B cell (primary cell): ENCODE measurements around the gene HGS. TPM values are rescaled to one million over a fixed set of nuclear protein-coding genes. Genes with fewer than 3 reads are reported as not detected.

Source experiments
- ATAC-seq: fragments of 200-7000 bp; cut with Tn5 transposase; one replicate; pipeline ENCODE4 v1.10.0; 2021; ENCODE audit warnings: low read depth, mild to moderate bottlenecking, moderate number of reproducible peaks, moderate library complexity
- CTCF ChIA-PET: fragments of 350-600 bp; sonication (Branson Sonifier 250); formaldehyde crosslinking; loops from one replicate; lab custom pipeline; 2021; ENCODE audit warnings: antibody characterized with exemption, inconsistent platforms; lab: Charles Lee
- POLR2A ChIA-PET: fragments of 350-600 bp; sonication (Branson Sonifier 250); formaldehyde crosslinking; loops from one replicate; lab custom pipeline; 2021; ENCODE audit warnings: antibody characterized with exemption; lab: Charles Lee
- DNase-seq: peaks from one replicate; pipeline ENCODE4 v3.0.0; 2013
- H2AFZ ChIP-seq: 2 replicates; pipeline ENCODE4 v1.6.1; 2012; ENCODE audit warnings: mild to moderate bottlenecking, low read depth, low read length; ENCODE audit not compliant: insufficient read depth, poor library complexity, severe bottlenecking
- H3K27ac ChIP-seq, 2 donors: 1 replicate in 1 of 2; 2 replicates in 1 of 2; pipeline ENCODE4 v1.5.1; 2012 to 2013; ENCODE audit warnings: low read length in 2 of 2, mild to moderate bottlenecking in 2 of 2, moderate library complexity in 1 of 2
- H3K27me3 ChIP-seq, 4 experiments: fragments of 200-600 bp in 1 of 4; sonication (generic) in 1 of 4; replicated peaks in 1 of 4; 1 replicate in 2 of 4; 2 replicates in 2 of 4; pipeline versions ENCODE4 v1.6.1 to v1.7.0; 2013 to 2016; ENCODE audit warnings: low read length in 3 of 4, mild to moderate bottlenecking in 2 of 4, mixed read lengths in 1 of 4, moderate library complexity in 1 of 4; ENCODE audit not compliant: insufficient read depth in 4 of 4, control insufficient read depth in 3 of 4; ENCODE audit errors: control extremely low read depth in 1 of 4
- H3K36me3 ChIP-seq, 2 experiments: replicated peaks in 1 of 2; 1 replicate in 1 of 2; 2 replicates in 1 of 2; pipeline versions ENCODE4 v1.6.1 to v1.7.1; 2013; ENCODE audit warnings: low read length in 1 of 2; ENCODE audit not compliant: insufficient read depth in 2 of 2, control insufficient read depth in 1 of 2; ENCODE audit errors: control extremely low read depth in 1 of 2, extremely low read depth in 1 of 2
- H3K4me1 ChIP-seq, 2 donors: fragments of 200-600 bp in 1 of 2; sonication (generic) in 1 of 2; 1 replicate in 1 of 2; 2 replicates in 1 of 2; pipeline versions ENCODE4 v1.5.1 to v1.6.1; 2013 to 2017; ENCODE audit warnings: low read length in 2 of 2; ENCODE audit not compliant: control insufficient read depth in 2 of 2, insufficient read depth in 2 of 2
- H3K4me2 ChIP-seq: replicated peaks from 2 replicates; pipeline ENCODE3; 2012; ENCODE audit warnings: mild to moderate bottlenecking, low read depth, low read length; ENCODE audit not compliant: poor library complexity, severe bottlenecking
- H3K4me3 ChIP-seq, 5 experiments: fragments of 200-600 bp in 1 of 5; sonication (generic) in 1 of 5; 1 replicate in 3 of 5; 2 replicates in 2 of 5; pipeline versions ENCODE4 v1.5.1 to v1.7.0; 2011 to 2016; ENCODE audit warnings: low read length in 4 of 5, mild to moderate bottlenecking in 4 of 5, low read depth in 2 of 5, control low read depth in 1 of 5, moderate library complexity in 1 of 5; ENCODE audit not compliant: insufficient read depth in 1 of 5; ENCODE audit errors: control extremely low read depth in 1 of 5, extremely low read depth in 1 of 5
- H3K79me2 ChIP-seq: fragments of 200-600 bp; sonication (generic); one replicate; pipeline ENCODE4 v1.6.0; 2016; ENCODE audit warnings: low read length; ENCODE audit not compliant: control insufficient read depth, insufficient read depth
- H3K9ac ChIP-seq: fragments of 200-600 bp; sonication (generic); 2 replicates; pipeline ENCODE4 v1.6.1; 2017; ENCODE audit warnings: mild to moderate bottlenecking, low read length, moderate library complexity
- H3K9me3 ChIP-seq, 3 donors: one replicate each; pipeline versions ENCODE4 v1.6.1 to v1.7.1; 2013; ENCODE audit warnings: low read length in 2 of 3; ENCODE audit not compliant: control insufficient read depth in 2 of 3, insufficient read depth in 1 of 3; ENCODE audit errors: control extremely low read depth in 1 of 3
- H4K20me1 ChIP-seq: 2 replicates; pipeline ENCODE4 v1.6.0; 2012; ENCODE audit warnings: mild to moderate bottlenecking, low read length; ENCODE audit not compliant: insufficient read depth, control insufficient read depth, poor library complexity, severe bottlenecking
- H3K27ac Mint-ChIP-seq: one replicate; pipeline ENCODE4 v1.8.0; 2021; ENCODE audit warnings: mixed read lengths
- H3K27me3 Mint-ChIP-seq: one replicate; pipeline ENCODE4 v1.8.0; 2021; ENCODE audit warnings: mixed read lengths
- H3K4me1 Mint-ChIP-seq: one replicate; pipeline ENCODE4 v1.8.0; 2021; ENCODE audit warnings: mixed read lengths
- H3K4me3 Mint-ChIP-seq: one replicate; pipeline ENCODE4 v1.8.0; 2021; ENCODE audit warnings: mixed read lengths
- H3K9me3 Mint-ChIP-seq: one replicate; pipeline ENCODE4 v1.8.0; 2022; ENCODE audit warnings: mixed read lengths; ENCODE audit not compliant: insufficient read depth
- CTCF ChIP-seq: fragments of 200-600 bp; IDR thresholded peaks from one replicate; pipeline ENCODE4 v1.8.0; 2022; ENCODE audit warnings: antibody characterized with exemption, mild to moderate bottlenecking
- EZH2 ChIP-seq: IDR thresholded peaks from 2 replicates; pipeline ENCODE4 v1.6.1; 2012; ENCODE audit warnings: borderline replicate concordance, low read depth, mild to moderate bottlenecking, moderate library complexity, low read length; ENCODE audit not compliant: insufficient read depth, poor library complexity, severe bottlenecking
- WGBS: methylation state at CpG from one replicate; pipeline ENCODE4 v1.1.5; 2013; ENCODE audit warnings: missing lambda C conversion rate; ENCODE audit not compliant: insufficient coverage; 5-methylcytosine and 5-hydroxymethylcytosine counted together
- intact Hi-C: fragments of 100-400 bp; cut with micrococcal nuclease; formaldehyde crosslinking; loops from one replicate; pipeline ENCODE4 v1.10.0; 2022
- polyA minus RNA-seq: library from RNA; depleted of rRNA, polyadenylated mRNA; stranded (reverse); fragments of >200 nt; gene quantifications from 2 replicates; pipeline ENCODE4 v1.2.3, GENCODE V29; 2012
- polyA plus RNA-seq: library from polyadenylated mRNA; depleted of rRNA; stranded (reverse); fragments of >200 nt; gene quantifications from 2 replicates; pipeline ENCODE4 v1.2.3, GENCODE V29; 2012
- total RNA-seq, 2 donors: library from RNA; stranded (reverse); fragments of 120-200 nt in 1 of 2; gene quantifications; 1 replicate in 1 of 2; 2 replicates in 1 of 2; pipeline versions ENCODE4 v1.2.3 to v1.2.4, GENCODE V29; 2013 to 2022

The HGS gene, protein sequence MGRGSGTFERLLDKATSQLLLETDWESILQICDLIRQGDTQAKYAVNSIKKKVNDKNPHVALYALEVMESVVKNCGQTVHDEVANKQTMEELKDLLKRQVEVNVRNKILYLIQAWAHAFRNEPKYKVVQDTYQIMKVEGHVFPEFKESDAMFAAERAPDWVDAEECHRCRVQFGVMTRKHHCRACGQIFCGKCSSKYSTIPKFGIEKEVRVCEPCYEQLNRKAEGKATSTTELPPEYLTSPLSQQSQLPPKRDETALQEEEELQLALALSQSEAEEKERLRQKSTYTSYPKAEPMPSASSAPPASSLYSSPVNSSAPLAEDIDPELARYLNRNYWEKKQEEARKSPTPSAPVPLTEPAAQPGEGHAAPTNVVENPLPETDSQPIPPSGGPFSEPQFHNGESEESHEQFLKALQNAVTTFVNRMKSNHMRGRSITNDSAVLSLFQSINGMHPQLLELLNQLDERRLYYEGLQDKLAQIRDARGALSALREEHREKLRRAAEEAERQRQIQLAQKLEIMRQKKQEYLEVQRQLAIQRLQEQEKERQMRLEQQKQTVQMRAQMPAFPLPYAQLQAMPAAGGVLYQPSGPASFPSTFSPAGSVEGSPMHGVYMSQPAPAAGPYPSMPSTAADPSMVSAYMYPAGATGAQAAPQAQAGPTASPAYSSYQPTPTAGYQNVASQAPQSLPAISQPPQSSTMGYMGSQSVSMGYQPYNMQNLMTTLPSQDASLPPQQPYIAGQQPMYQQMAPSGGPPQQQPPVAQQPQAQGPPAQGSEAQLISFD
- total RNA-seq = 184 and 190 TPM in 2 replicates
- 65.4 TPM for total RNA-seq (2013)
- polyA plus RNA-seq = 206 and 220 TPM in 2 replicates
- 94.3 and 105 TPM in 2 replicates for polyA minus RNA-seq

DNA sequence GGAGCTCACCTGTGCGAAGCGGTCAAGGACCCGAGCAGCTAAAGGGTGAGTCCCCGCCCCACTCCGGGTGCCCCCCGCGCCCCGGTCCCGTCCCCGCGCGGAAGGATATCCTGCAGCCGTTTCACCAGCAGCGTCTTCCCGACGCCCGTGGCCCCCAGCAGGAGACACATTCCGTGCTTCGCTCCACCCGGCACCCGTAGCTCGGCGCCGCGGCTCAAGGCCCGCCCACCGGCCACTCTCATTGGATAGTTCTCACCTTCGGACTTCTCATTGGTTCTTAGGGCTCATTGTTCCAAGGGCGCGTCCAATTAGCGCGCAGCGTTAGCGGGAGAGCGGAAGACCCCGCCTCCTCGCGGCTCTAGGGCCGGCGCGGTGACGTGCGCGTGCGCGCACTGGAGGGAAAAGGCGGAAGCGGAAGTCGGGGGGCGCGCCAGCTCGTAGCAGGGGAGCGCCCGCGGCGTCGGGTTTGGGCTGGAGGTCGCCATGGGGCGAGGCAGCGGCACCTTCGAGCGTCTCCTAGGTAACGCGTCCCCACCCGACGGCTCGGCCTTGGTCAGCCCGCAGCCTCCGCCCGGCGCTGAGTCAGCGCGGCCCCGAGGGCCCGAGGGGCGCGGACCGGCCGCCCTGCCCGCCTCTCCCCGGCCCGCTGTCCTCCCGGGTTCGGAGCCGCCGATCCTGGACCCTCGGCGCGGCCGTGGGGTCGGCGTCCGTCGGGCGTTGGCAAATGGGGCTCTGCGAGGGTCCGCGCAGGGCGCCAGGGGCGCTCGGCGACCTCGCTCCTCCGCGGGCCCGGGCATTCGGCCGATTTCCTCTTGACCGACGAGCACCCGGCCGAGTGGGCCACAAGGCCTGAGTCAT, at the start of gene HGS, which contains the start of gene ARL16:
TSS of gene HGS (plus strand) at position 428 of the 858 bp plus-strand sequence. CDS start at position 484, 56 bp downstream.
TSS of gene ARL16 (minus strand) at position 214 of the 858 bp plus-strand sequence. CDS start at position 170, 44 bp downstream.
- Histone ChIP-seq H3K4me1 (peaks cover 22 to 25% of the 10 kb centered on the region in 2 donors), H3K79me2 (peaks cover 78% of the 10 kb centered on the region), H3K36me3 (peaks cover 0 to 29% of the 10 kb centered on the region in 2 experiments), H3K4me3 (peak within 1 kb of the TSS; percentile 58 to 94 (median 93)), H3K27ac (peak within 1 kb of the TSS; percentile 53 to 83), H4K20me1 (peaks cover 47% of the 10 kb centered on the region), H3K27me3 (no peaks in the 10 kb centered on the region), H3K4me2 (peak within 1 kb of the TSS; percentile 90), H3K9me3 (no peaks in the 10 kb centered on the region), H2AFZ (peak within 1 kb of the TSS; percentile 88), H3K9ac (peak within 1 kb of the TSS; percentile 92)
- Mint-ChIP-seq H3K9me3 (no peaks in the 10 kb centered on the region), H3K4me3 (peak within 1 kb of the TSS; percentile 91), H3K27ac (peak within 1 kb of the TSS; percentile 95), H3K27me3 (no peaks in the 10 kb centered on the region), H3K4me1 (peaks cover 33% of the 10 kb centered on the region)
- intact Hi-C loops = loop anchor here (1.0 to 2.0 kb wide), 5 partner anchors 18 to 207 kb away; partner anchors contain the start of genes ALYREF, ANAPC11, CCDC137 and MRPL12
- WGBS = under 1% methylated on average over 112 of the region's 112 CpGs
- DNase-seq (peak; percentile 100), ATAC-seq (peak; percentile 98)
- ChIA-PET CTCF (interaction anchor here (0.5 to 1.5 kb wide), 7 partner anchors 9 to 242 kb away, joined by 3 to 5 read pairs (median 3); partner anchors contain the start of genes CCDC137 and OXLD1), POLR2A (interaction anchor here (0.6 to 2.1 kb wide), 9 partner anchors 15 to 289 kb away, joined by 3 to 10 read pairs (median 5); partner anchors contain the start of genes ALYREF, CCDC137, FAAP100 and MRPL12)
- TF ChIP-seq EZH2 (no peak), CTCF (no peak)
